ENCODE data around the gene CAMKMT.

- TF ChIP-seq CTCF (IDR thresholded peaks at IDR 0.05; ENCODE audit: low read length) = no peak
- TF ChIP-seq EZH2 (IDR thresholded peaks at IDR 0.05; ENCODE audit: borderline replicate concordance, low read length) = no peak
Observed at GRCh38 chr2:44459739-44460138, 98.0 kb downstream of the CAMKMT start.
